ENCODE measurements around the gene SCUBE1.
"Not testable (repeated sequence)": the region's sequence is repeated elsewhere in the genome, so short reads cannot be mapped to it uniquely, and the experiment has no call there.

Gene SCUBE1

GRCh38 chr22:43355688-43356087, 12.5 kb upstream of the SCUBE1 start:
- DNase-seq, result not testable (repeated sequence)

- DNase-seq, result no peak
These were observed 8.8 kb upstream of the SCUBE1 start for GRCh38 chr22:43351966-43352345.

GRCh38 chr22:43349636-43350035, 6.5 kb upstream of the SCUBE1 start:
- DNase-seq, result no peak

GRCh38 chr22:43346521-43346929, 3.4 kb upstream of the SCUBE1 start:
- no peak for DNase-seq

- DNase-seq, result no peak
These were observed 2.7 kb upstream of the SCUBE1 start for GRCh38 chr22:43345761-43346301.

- DNase-seq, result no peak
These were observed 2.2 kb upstream of the SCUBE1 start for GRCh38 chr22:43345356-43345755.

GRCh38 chr22:43344520-43344787, 1.3 kb upstream of the SCUBE1 start:
- no peak for DNase-seq

- DNase-seq, result no peak
These were observed 723 bp upstream of the SCUBE1 start for GRCh38 chr22:43343670-43344519.

- DNase-seq, result no peak
These were observed 568 bp downstream of the SCUBE1 start for GRCh38 chr22:43342347-43343261.

- no peak for DNase-seq
These were observed 1.6 kb downstream of the SCUBE1 start for GRCh38 chr22:43341565-43341964.

- DNase-seq, result no peak
These were observed 4.3 kb downstream of the SCUBE1 start for GRCh38 chr22:43338766-43339345.

- DNase-seq, result no peak
These were observed 5.2 kb downstream of the SCUBE1 start for GRCh38 chr22:43337946-43338345.

GRCh38 chr22:43337385-43337784, 5.8 kb downstream of the SCUBE1 start:
- DNase-seq, result no peak

GRCh38 chr22:43334378-43334777, 8.8 kb downstream of the SCUBE1 start:
- DNase-seq, result no peak

GRCh38 chr22:43333978-43334377, 9.2 kb downstream of the SCUBE1 start:
- DNase-seq, result no peak

- no peak for DNase-seq
These were observed 10.0 kb downstream of the SCUBE1 start for GRCh38 chr22:43333156-43333555.

- no peak for DNase-seq
These were observed 11.5 kb downstream of the SCUBE1 start for GRCh38 chr22:43331698-43332097.

- DNase-seq, result no peak
These were observed 12.1 kb downstream of the SCUBE1 start for GRCh38 chr22:43331069-43331451.

GRCh38 chr22:43330178-43331068, 12.7 kb downstream of the SCUBE1 start:
- no peak for DNase-seq

GRCh38 chr22:43329061-43329460, 14.1 kb downstream of the SCUBE1 start:
- DNase-seq, result no peak

- no peak for DNase-seq
These were observed 16.1 kb downstream of the SCUBE1 start for GRCh38 chr22:43327157-43327438.

- DNase-seq, result no peak
These were observed 16.6 kb downstream of the SCUBE1 start for GRCh38 chr22:43326331-43327156.

Data from SHP77 treated with DMSO at 0.1 percent for 48 hours (cell line).